NB4 (cell line): ENCODE data around the gene RBMS3.

ENCODE experiments used
- DNase-seq: peaks from one replicate; pipeline ENCODE4 v3.0.0; 2010; ENCODE audit warnings: low read depth
- H3K4me3 ChIP-seq: one replicate; pipeline ENCODE4 v1.5.1; 2011; ENCODE audit warnings: mild to moderate bottlenecking, low read depth, low read length, moderate library complexity
- MYC ChIP-seq: IDR thresholded peaks from 2 replicates; pipeline ENCODE4 v1.6.1; 2011; ENCODE audit warnings: low read depth, low read length
- POLR2A ChIP-seq: IDR thresholded peaks from 2 replicates; pipeline ENCODE4 v1.6.1; 2011; ENCODE audit warnings: mild to moderate bottlenecking; ENCODE audit not compliant: insufficient read length; ENCODE audit errors: extremely low read depth
- TF ChIP-seq, protein P1 (sequence below): IDR thresholded peaks from 2 replicates; pipeline ENCODE4 v1.6.1; 2011; ENCODE audit warnings: low read depth, low read length
- TF ChIP-seq, protein P2 (sequence below): IDR thresholded peaks from one replicate; pipeline ENCODE4 v1.5.1; 2012; ENCODE audit warnings: low read depth, low read length

Gene RBMS3

DNA sequence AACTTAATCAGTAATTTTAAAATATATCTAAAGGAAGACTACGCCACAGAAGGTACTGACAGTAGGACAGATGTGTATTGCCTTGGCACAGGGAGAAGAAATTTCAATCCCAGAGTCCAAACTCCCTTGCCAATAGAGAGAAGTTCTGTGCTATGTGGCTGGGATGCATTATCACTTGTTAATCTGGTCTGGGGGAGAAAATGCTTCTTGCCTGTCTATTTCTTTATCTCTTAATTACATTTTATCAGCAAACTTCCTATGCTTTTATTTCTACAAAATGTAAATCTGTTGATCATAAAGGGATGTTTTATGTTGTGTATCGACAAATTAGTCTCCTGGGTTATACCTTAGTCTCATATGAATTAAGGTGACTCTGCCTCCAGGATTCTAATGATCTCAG, 21.7 kb downstream of the RBMS3 start:
- TF ChIP-seq POLR2A (no peak), MYC (no peak)
- TF ChIP-seq, protein P1, sequence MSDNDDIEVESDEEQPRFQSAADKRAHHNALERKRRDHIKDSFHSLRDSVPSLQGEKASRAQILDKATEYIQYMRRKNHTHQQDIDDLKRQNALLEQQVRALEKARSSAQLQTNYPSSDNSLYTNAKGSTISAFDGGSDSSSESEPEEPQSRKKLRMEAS = no peak
- TF ChIP-seq, protein P2, sequence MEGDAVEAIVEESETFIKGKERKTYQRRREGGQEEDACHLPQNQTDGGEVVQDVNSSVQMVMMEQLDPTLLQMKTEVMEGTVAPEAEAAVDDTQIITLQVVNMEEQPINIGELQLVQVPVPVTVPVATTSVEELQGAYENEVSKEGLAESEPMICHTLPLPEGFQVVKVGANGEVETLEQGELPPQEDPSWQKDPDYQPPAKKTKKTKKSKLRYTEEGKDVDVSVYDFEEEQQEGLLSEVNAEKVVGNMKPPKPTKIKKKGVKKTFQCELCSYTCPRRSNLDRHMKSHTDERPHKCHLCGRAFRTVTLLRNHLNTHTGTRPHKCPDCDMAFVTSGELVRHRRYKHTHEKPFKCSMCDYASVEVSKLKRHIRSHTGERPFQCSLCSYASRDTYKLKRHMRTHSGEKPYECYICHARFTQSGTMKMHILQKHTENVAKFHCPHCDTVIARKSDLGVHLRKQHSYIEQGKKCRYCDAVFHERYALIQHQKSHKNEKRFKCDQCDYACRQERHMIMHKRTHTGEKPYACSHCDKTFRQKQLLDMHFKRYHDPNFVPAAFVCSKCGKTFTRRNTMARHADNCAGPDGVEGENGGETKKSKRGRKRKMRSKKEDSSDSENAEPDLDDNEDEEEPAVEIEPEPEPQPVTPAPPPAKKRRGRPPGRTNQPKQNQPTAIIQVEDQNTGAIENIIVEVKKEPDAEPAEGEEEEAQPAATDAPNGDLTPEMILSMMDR = no peak
- no peak for DNase-seq

GRCh38 chr3:29307295-29307694, 26.4 kb downstream of the RBMS3 start:
- TF ChIP-seq, protein P1 = no peak
- TF ChIP-seq, protein P2 = no peak
- no peak for TF ChIP-seq POLR2A
- no peak for DNase-seq
- H3K4me3 ChIP-seq = no peak overlapping the region

More for the DNA sequence above, 21.7 kb downstream of the RBMS3 start:
- no peak overlapping the region for H3K4me3 ChIP-seq

DNA sequence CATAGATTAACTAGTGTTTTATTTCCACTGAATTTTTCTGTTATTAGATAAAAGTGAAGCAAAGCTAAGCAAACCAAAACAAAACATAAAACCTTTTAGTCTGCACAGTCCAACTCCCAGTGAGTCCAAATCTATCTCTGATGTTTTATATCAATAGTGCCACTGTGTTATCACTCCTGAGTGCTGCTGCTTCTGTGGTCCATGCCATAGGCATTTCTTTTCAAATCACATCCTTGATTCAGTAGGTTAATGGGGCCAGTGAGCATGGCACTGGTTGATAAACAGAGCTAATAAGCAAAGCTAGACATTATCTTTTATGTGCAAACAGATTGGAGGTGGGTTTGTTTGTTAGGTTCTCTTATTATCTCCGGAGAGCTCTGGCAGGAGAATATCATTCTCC, 30.0 kb downstream of the RBMS3 start:
- H3K4me3 ChIP-seq = no peak overlapping the region
- TF ChIP-seq, protein P2 = no peak
- TF ChIP-seq, protein P1 = no peak
- TF ChIP-seq POLR2A = no peak
- no peak for TF ChIP-seq MYC
- DNase-seq = no peak

- no peak for DNase-seq
- no peak for TF ChIP-seq MYC
- no peak for TF ChIP-seq POLR2A
- TF ChIP-seq, protein P2 = no peak
- TF ChIP-seq, protein P1 = no peak
- no peak overlapping the region for H3K4me3 ChIP-seq
Measured at GRCh38 chr3:29311795-29312194, 30.9 kb downstream of the RBMS3 start.

DNA sequence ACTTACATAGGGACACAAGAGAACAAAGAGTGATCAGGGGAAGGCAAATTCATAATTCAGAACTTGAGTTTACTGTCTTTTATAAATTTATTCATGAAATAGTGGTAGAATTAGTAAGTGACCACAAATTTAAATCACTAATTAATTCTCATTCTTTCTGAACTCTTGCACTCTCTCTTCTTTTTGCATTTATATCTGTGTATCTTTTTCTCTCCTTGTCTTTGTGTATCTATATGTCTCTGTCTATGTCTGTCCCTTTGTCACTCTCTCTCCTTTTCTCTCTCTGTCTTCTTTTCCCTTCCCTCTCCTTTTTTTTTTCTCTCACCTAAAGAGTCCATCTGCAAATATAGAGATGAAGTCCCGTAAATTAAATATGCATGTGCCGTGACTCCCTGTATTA, 31.5 kb downstream of the RBMS3 start:
- H3K4me3 ChIP-seq = no peak overlapping the region
- DNase-seq = no peak
- TF ChIP-seq, protein P1 = no peak
- no peak for TF ChIP-seq MYC
- TF ChIP-seq POLR2A = no peak

GRCh38 chr3:29312960-29313452, 32.1 kb downstream of the RBMS3 start:
- DNase-seq = no peak
- H3K4me3 ChIP-seq = no peak overlapping the region
- no peak for TF ChIP-seq MYC
- no peak for TF ChIP-seq POLR2A
- TF ChIP-seq, protein P2 = no peak
- TF ChIP-seq, protein P1 = no peak
